HepG2 (cell line): ENCODE results near the gene IER2. TPM values are rescaled to one million over a fixed set of nuclear protein-coding genes. Genes with fewer than 3 reads are reported as not detected.

Experiments used
- ADNP ChIP-seq: sonication (generic); formaldehyde crosslinking; IDR thresholded peaks from 2 replicates; pipeline ENCODE4 v1.4.0; 2020; ENCODE audit warnings: missing genetic modification reagents
- ASH2L ChIP-seq: fragments of 300-600, 200-600 bp; sonication (generic); IDR thresholded peaks from 2 replicates; pipeline ENCODE4 v1.7.0; 2017; ENCODE audit warnings: low read depth, mild to moderate bottlenecking, moderate library complexity, mixed read lengths, low read length; ENCODE audit not compliant: insufficient read length
- DNMT3B ChIP-seq: conservative IDR thresholded peaks from 2 replicates; pipeline ENCODE4 v1.6.1; 2016; ENCODE audit warnings: missing biosample characterization, control low read depth
- FOSL2 ChIP-seq: sonication (generic); formaldehyde crosslinking; IDR thresholded peaks from 2 replicates; pipeline ENCODE4 v1.4.0; 2020; ENCODE audit warnings: missing genetic modification reagents
- FOXK1 ChIP-seq: sonication (generic); formaldehyde crosslinking; IDR thresholded peaks from 2 replicates; pipeline ENCODE4 v1.4.0; 2020; ENCODE audit warnings: low read depth, missing genetic modification reagents, borderline replicate concordance
- GATAD1 ChIP-seq: IDR thresholded peaks from 2 replicates; pipeline ENCODE4 v1.6.1; 2016; ENCODE audit warnings: missing genetic modification reagents, missing compliant biosample characterization
- HNF4G ChIP-seq, 2 experiments: sonication (generic) in 1 of 2; formaldehyde crosslinking in 1 of 2; IDR thresholded peaks; 2 replicates each; pipeline versions ENCODE4 v1.4.0 to v1.6.1; 2011 to 2020; ENCODE audit warnings: borderline replicate concordance in 2 of 2, low read depth in 2 of 2, mild to moderate bottlenecking in 2 of 2, low read length in 1 of 2, missing genetic modification reagents in 1 of 2, moderate library complexity in 1 of 2
- IRF9 ChIP-seq: sonication (generic); formaldehyde crosslinking; IDR thresholded peaks from 2 replicates; pipeline ENCODE4 v1.8.0; 2022; ENCODE audit warnings: missing genetic modification reagents, mild to moderate bottlenecking, borderline replicate concordance
- ISX ChIP-seq: sonication (generic); formaldehyde crosslinking; conservative IDR thresholded peaks from 2 replicates; pipeline ENCODE4 v1.5.0; 2020; ENCODE audit warnings: missing genetic modification reagents
- KLF11 ChIP-seq: IDR thresholded peaks from 2 replicates; pipeline ENCODE4 v1.6.1; 2016; ENCODE audit warnings: missing compliant biosample characterization
- MAF1 ChIP-seq: sonication (generic); formaldehyde crosslinking; IDR thresholded peaks from 2 replicates; pipeline ENCODE4 v1.5.0; 2020; ENCODE audit warnings: missing genetic modification reagents, borderline replicate concordance
- MAFF ChIP-seq: IDR thresholded peaks from 2 replicates; pipeline ENCODE4 v1.6.1; 2011; ENCODE audit warnings: low read depth, low read length, improper control_type of control experiment
- NFATC3 ChIP-seq: sonication (generic); formaldehyde crosslinking; IDR thresholded peaks from 2 replicates; pipeline ENCODE4 v1.5.1; 2020; ENCODE audit warnings: mild to moderate bottlenecking, missing genetic modification reagents
- POLR2A ChIP-seq, 2 experiments: IDR thresholded peaks; 2 replicates each; pipeline ENCODE4 v1.6.1; 2011; ENCODE audit warnings: low read depth in 2 of 2, low read length in 2 of 2, mild to moderate bottlenecking in 1 of 2, moderate library complexity in 1 of 2; ENCODE audit not compliant: insufficient read depth in 1 of 2
- POLR2AphosphoS5 ChIP-seq: IDR thresholded peaks from 2 replicates; pipeline ENCODE4 v1.6.1; 2012; ENCODE audit warnings: low read depth, low read length
- SAP130 ChIP-seq: IDR thresholded peaks from 2 replicates; pipeline ENCODE4 v1.6.1; 2016; ENCODE audit warnings: low read depth
- TERF1 ChIP-seq: sonication (generic); formaldehyde crosslinking; IDR thresholded peaks from 2 replicates; pipeline ENCODE4 v1.8.0; 2022; ENCODE audit warnings: mild to moderate bottlenecking, missing genetic modification reagents, moderate library complexity
- ZBTB38 ChIP-seq: sonication (generic); formaldehyde crosslinking; IDR thresholded peaks from 2 replicates; pipeline ENCODE4 v1.5.1; 2020; ENCODE audit warnings: mild to moderate bottlenecking, missing genetic modification reagents
- ZNF230 ChIP-seq: sonication (generic); formaldehyde crosslinking; IDR thresholded peaks from 2 replicates; pipeline ENCODE4 v1.4.0; 2020; ENCODE audit warnings: mild to moderate bottlenecking, missing genetic modification reagents
- ZNF326 ChIP-seq: sonication (generic); formaldehyde crosslinking; IDR thresholded peaks from 2 replicates; pipeline ENCODE4 v1.4.0; 2020; ENCODE audit warnings: missing genetic modification reagents, borderline replicate concordance
- ZNF468 ChIP-seq: sonication (generic); formaldehyde crosslinking; IDR thresholded peaks from 2 replicates; pipeline ENCODE4 v1.8.0; 2022; ENCODE audit warnings: mild to moderate bottlenecking, moderate library complexity, missing genetic modification reagents
- ZNF574 ChIP-seq: sonication (generic); formaldehyde crosslinking; IDR thresholded peaks from 2 replicates; pipeline ENCODE4 v1.4.0; 2020; ENCODE audit warnings: missing genetic modification reagents
- ZNF614 ChIP-seq: IDR thresholded peaks from 2 replicates; pipeline ENCODE4 v1.6.1; 2018; ENCODE audit warnings: missing biosample characterization, missing genetic modification reagents, inconsistent platforms, borderline replicate concordance
- ZNF746 ChIP-seq: sonication (generic); formaldehyde crosslinking; IDR thresholded peaks from 2 replicates; pipeline ENCODE4 v1.8.0; 2022; ENCODE audit warnings: mild to moderate bottlenecking, missing genetic modification reagents
- ZNF816 ChIP-seq: sonication (generic); formaldehyde crosslinking; IDR thresholded peaks from 2 replicates; pipeline ENCODE4 v1.8.0; 2022; ENCODE audit warnings: missing genetic modification reagents, mild to moderate bottlenecking, borderline replicate concordance
- ZNF879 ChIP-seq: sonication (generic); formaldehyde crosslinking; IDR thresholded peaks from 2 replicates; pipeline ENCODE4 v1.8.1; 2023; ENCODE audit warnings: missing genetic modification reagents
- polyA plus RNA-seq, 8 experiments: library from polyadenylated mRNA; depleted of rRNA in 3 of 8; stranded (reverse) in 7 of 8; unstranded in 1 of 8; fragments of >200 nt; fragmentation: Illumina TruSeq in 4 of 8; extraction: Trizol in 4 of 8; gene quantifications; 2 replicates each; pipeline versions ENCODE4 v1.2.1 to v1.2.3, GENCODE V29; 2011 to 2016; ENCODE audit warnings: low read depth in 4 of 8, missing spikeins in 1 of 8, mixed read lengths in 1 of 8; ENCODE audit not compliant: insufficient read depth in 1 of 8
- total RNA-seq, 5 experiments: library from RNA; depleted of rRNA; stranded (reverse); fragments of >200 nt; fragmentation: Illumina TruSeq; extraction: Trizol; gene quantifications; 2 replicates each; pipeline ENCODE4 v1.2.3, GENCODE V29; 2016; ENCODE audit warnings: low read depth in 1 of 5

IER2 gene
- total and polyA plus RNA-seq, 2 of the 13 experiments (the other 11 are each of a cell fraction or from before 2014, with no cell fraction given): 10.1 to 14.3 TPM

- TF ChIP-seq ZNF574 (CRISPR knock-in tag): peak; percentile 97
- TF ChIP-seq ADNP (CRISPR knock-in tag): peak; percentile 86
- TF ChIP-seq ZNF326 (CRISPR knock-in tag): no peak
- 0 out of 2 replicates have a peak, but pooled peaks have one; percentile 56 for TF ChIP-seq NFATC3 (CRISPR knock-in tag)
- TF ChIP-seq FOSL2 (CRISPR knock-in tag): peak; percentile 47
- TF ChIP-seq ZNF746 (CRISPR knock-in tag): peak; percentile 50
- TF ChIP-seq ZBTB38 (CRISPR knock-in tag): peak; percentile 70
- no peak for TF ChIP-seq ZNF879 (CRISPR knock-in tag)
- 0 out of 2 replicates have a peak, but pooled peaks have one; percentile 58 for TF ChIP-seq ZNF614
- TF ChIP-seq ASH2L: peak; percentile 86
- TF ChIP-seq KLF11 (CRISPR knock-in tag): no peak
- peak; percentile 100 for TF ChIP-seq SAP130
- no peak for TF ChIP-seq TERF1 (CRISPR knock-in tag)
- TF ChIP-seq ISX (CRISPR knock-in tag): no peak
- peak; percentile 77; the same call in 1 of the 2 replicates for TF ChIP-seq FOXK1 (CRISPR knock-in tag)
- peak; percentile 100 for TF ChIP-seq GATAD1
- peak; percentile 77 for TF ChIP-seq MAFF
- TF ChIP-seq ZNF816 (CRISPR knock-in tag): 0 out of 2 replicates have a peak, but pooled peaks have one; percentile 64
- TF ChIP-seq ZNF468 (CRISPR knock-in tag): no peak
- no peak for TF ChIP-seq ZNF230
- TF ChIP-seq IRF9 (CRISPR knock-in tag): peak; percentile 15; the same call in 1 of the 2 replicates
- peak; percentile 57 to 75; a peak in 3 of 4 replicates for TF ChIP-seq POLR2A (IDR thresholded peaks at IDR 0.05; ENCODE audit: insufficient read depth in 1 of 2, low read depth in 2 of 2, low read length in 2 of 2)
- peak; percentile 57; the same call in 1 of the 2 replicates for TF ChIP-seq POLR2AphosphoS5
- 0 out of 2 replicates have a peak, but pooled peaks have one; percentile 55 for TF ChIP-seq MAF1 (CRISPR knock-in tag)
- TF ChIP-seq DNMT3B (CRISPR knock-in tag): 0 out of 2 replicates have a peak, but pooled peaks have one; percentile 41
- TF ChIP-seq HNF4G (IDR thresholded peaks at IDR 0.05; ENCODE audit: borderline replicate concordance, low read depth, low read length): no peak; the same call in 1 of the 2 replicates
- TF ChIP-seq HNF4G (CRISPR knock-in tag; IDR thresholded peaks at IDR 0.05; ENCODE audit: borderline replicate concordance, low read depth): peak; percentile 35; the same call in 1 of the 2 replicates
Observed at GRCh38 chr19:13116282-13117175, 33.7 kb upstream of the IER2 start, which contains the start of gene TRMT1 (continued).
